ENCODE measurements around the gene ANKIB1. TPM values are rescaled to one million over a fixed set of nuclear protein-coding genes. Genes with fewer than 3 reads are reported as not detected.

Gene ANKIB1, protein sequence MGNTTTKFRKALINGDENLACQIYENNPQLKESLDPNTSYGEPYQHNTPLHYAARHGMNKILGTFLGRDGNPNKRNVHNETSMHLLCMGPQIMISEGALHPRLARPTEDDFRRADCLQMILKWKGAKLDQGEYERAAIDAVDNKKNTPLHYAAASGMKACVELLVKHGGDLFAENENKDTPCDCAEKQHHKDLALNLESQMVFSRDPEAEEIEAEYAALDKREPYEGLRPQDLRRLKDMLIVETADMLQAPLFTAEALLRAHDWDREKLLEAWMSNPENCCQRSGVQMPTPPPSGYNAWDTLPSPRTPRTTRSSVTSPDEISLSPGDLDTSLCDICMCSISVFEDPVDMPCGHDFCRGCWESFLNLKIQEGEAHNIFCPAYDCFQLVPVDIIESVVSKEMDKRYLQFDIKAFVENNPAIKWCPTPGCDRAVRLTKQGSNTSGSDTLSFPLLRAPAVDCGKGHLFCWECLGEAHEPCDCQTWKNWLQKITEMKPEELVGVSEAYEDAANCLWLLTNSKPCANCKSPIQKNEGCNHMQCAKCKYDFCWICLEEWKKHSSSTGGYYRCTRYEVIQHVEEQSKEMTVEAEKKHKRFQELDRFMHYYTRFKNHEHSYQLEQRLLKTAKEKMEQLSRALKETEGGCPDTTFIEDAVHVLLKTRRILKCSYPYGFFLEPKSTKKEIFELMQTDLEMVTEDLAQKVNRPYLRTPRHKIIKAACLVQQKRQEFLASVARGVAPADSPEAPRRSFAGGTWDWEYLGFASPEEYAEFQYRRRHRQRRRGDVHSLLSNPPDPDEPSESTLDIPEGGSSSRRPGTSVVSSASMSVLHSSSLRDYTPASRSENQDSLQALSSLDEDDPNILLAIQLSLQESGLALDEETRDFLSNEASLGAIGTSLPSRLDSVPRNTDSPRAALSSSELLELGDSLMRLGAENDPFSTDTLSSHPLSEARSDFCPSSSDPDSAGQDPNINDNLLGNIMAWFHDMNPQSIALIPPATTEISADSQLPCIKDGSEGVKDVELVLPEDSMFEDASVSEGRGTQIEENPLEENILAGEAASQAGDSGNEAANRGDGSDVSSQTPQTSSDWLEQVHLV
- total RNA-seq (2014; rRNA removed; shearing (Covaris generic)) = 36.7 and 43.1 TPM in 2 replicates
- polyA plus RNA-seq (2016; fragmentation: Nextera tagmentation; extraction: Ambion mirVana) = 12.6 and 12.9 TPM in 2 replicates

DNA sequence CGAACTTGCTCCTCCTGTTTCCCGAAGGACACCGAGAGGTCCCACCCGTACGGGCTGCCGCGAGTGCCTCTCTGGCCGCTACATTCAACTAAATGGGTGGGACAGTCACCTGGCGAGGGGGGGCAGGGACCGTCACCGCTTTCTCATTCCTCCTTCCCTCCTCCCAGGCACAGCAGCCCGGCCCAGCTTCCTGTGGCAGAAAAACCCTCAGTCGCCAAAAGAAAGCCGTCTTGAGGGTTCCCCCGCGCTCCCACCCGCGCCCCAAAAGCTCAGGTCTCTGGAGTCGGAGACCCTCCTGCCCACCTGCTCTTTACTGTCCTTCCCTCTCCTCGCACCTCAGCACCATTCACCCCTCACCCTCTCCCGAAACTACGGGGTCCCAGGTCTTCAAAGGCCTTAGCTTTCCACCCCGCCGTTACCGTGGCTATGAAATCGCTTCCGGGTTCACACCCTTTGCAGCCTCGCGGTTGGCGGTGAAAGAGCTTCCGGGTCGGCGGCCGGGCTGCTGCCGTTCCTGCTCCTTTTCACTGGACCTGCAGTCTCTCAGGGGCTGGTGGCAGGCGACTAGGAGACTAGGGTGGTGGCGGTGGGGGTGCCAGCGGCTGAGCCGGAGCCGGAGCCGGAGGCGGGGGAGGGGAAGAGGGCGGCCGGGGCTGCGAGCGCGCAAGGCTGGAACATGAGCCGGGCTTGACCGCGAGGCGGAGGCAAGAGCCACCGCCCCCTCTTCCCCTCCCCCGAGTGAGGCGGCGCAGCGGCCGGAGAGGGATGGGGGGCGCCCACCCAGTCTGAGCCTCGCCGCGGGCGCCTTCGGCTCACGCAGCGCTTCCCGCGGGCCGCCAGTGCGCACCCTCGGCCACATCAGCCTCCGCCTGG, at the start of gene ANKIB1, which contains the start of gene KRIT1:
ANKIB1 (plus strand) TSS at position 488 of the 873 bp plus-strand sequence. CDS start 49,005 bp downstream, outside the sequence.
KRIT1 (minus strand) TSS at position 428 of the 873 bp plus-strand sequence. CDS start 3,779 bp downstream, outside the sequence.
- Histone ChIP-seq H3K9ac (peak within 1 kb of the TSS; percentile 92), H3K9me2 (ENCODE audit: insufficient read depth) (no peaks in the 10 kb centered on the region), H3K79me2 (ENCODE audit: insufficient read depth) (peaks cover 97% of the 10 kb centered on the region), H3K27ac (peak within 1 kb of the TSS; percentile 81), H3K9me3 (ENCODE audit: low read depth) (no peaks in the 10 kb centered on the region), H3K36me3 (ENCODE audit: low read depth) (peaks cover 13% of the 10 kb centered on the region), H3K4me2 (ENCODE audit: unreplicated experiment) (peak within 1 kb of the TSS; percentile 95), H3K27me3 (replicated peaks; ENCODE audit: insufficient read depth) (no peaks in the 10 kb centered on the region), H3F3A (ENCODE audit: insufficient read depth) (peaks cover under 1% of the 10 kb centered on the region; the same call in 1 of the 2 replicates), H3K4me3 (peak within 1 kb of the TSS; percentile 91), H3K4me1 (ENCODE audit: insufficient read depth) (peaks cover 25% of the 10 kb centered on the region), H4K20me1 (ENCODE audit: insufficient read depth) (no peaks in the 10 kb centered on the region), H2AFZ (peak within 1 kb of the TSS; percentile 92)
- in situ Hi-C loops (cut with MboI) = no loop called here
- TF ChIP-seq EZH2phosphoT487 (IDR thresholded peaks at IDR 0.05; ENCODE audit: insufficient read depth, low read depth) (no peak), EZH2 (IDR thresholded peaks at IDR 0.05; ENCODE audit: insufficient read depth, poor library complexity, severe bottlenecking) (no peak)
- DNase-seq = peak; percentile 92
- 0 to 1% methylated on average over 32 to 51 of the region's 71 CpGs for WGBS, 2 experiments (ENCODE audit: low coverage in 1 of 2, low lambda C conversion rate in 2 of 2, missing lambda C conversion rate in 2 of 2)

DNA sequence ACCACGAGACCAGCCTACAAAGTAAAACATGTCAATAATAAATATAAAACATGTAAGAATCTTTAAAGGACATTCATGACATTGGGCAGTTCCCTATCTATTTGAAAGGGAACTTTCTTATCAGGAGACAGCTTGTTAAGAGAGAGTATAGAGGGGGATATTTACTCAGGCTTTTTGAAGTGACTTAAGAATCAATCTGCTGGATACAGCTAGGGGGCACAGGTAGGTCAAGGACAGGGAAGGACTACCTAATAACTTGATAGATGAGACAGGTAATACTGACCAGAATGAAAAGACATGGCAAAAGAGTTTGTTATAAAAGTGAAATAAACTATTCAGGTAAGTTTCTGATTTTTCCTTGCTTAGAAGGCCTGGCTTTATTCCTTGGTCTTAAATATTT, 45.0 kb upstream of the ANKIB1 start:
- Histone ChIP-seq H3K79me2 (ENCODE audit: insufficient read depth) (peaks cover 2% of the 10 kb centered on the region; the same call in 1 of the 2 replicates), H3K4me1 (ENCODE audit: insufficient read depth) (no peaks in the 10 kb centered on the region), H3K4me2 (ENCODE audit: unreplicated experiment) (no peak overlapping the region), H3K9ac (no peak overlapping the region), H3F3A (ENCODE audit: insufficient read depth) (no peaks in the 10 kb centered on the region), H2AFZ (no peak overlapping the region), H3K27me3 (replicated peaks; ENCODE audit: insufficient read depth) (no peaks in the 10 kb centered on the region), H4K20me1 (ENCODE audit: insufficient read depth) (no peaks in the 10 kb centered on the region), H3K9me3 (ENCODE audit: low read depth) (no peaks in the 10 kb centered on the region), H3K4me3 (no peak overlapping the region), H3K36me3 (ENCODE audit: low read depth) (peaks cover 52% of the 10 kb centered on the region), H3K27ac (no peak overlapping the region), H3K9me2 (ENCODE audit: insufficient read depth) (no peaks in the 10 kb centered on the region)
- DNase-seq = no peak
- in situ Hi-C loops (cut with MboI) = no loop called here
- TF ChIP-seq EZH2phosphoT487 (IDR thresholded peaks at IDR 0.05; ENCODE audit: insufficient read depth, low read depth) = no peak
- TF ChIP-seq EZH2 (IDR thresholded peaks at IDR 0.05; ENCODE audit: insufficient read depth, poor library complexity, severe bottlenecking) = no peak
- WGBS, 2 experiments (ENCODE audit: low coverage in 1 of 2, low lambda C conversion rate in 2 of 2, missing lambda C conversion rate in 2 of 2) = 100% methylated on average over 1 of the region's 1 CpG

DNA sequence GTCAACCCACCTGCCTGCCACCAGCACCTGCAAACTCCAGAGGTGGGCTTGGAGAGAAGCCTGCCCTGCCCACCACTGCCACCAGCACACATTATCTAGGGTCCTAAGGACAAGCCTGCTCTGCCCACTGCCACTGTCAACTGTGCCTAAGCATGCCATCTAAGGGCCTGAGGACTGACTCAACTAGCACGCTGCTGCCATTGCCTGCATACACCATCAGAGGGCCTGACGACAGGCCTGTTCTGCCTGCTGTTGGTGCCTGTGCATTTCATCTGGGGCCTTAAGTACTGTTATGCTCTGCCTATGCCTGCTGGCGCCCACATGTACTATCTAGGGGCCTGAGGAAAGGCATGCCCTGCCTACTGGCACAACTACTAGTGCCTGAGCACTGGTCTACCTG, 39.8 kb upstream of the ANKIB1 start:
- Histone ChIP-seq H3K27ac (no peak overlapping the region), H3K9ac (no peak overlapping the region), H3K36me3 (ENCODE audit: low read depth) (peaks cover 62% of the 10 kb centered on the region), H4K20me1 (ENCODE audit: insufficient read depth) (no peaks in the 10 kb centered on the region), H2AFZ (no peak overlapping the region), H3K27me3 (replicated peaks; ENCODE audit: insufficient read depth) (no peaks in the 10 kb centered on the region), H3K4me3 (no peak overlapping the region), H3K4me2 (ENCODE audit: unreplicated experiment) (no peak overlapping the region), H3K4me1 (ENCODE audit: insufficient read depth) (no peaks in the 10 kb centered on the region), H3K9me2 (ENCODE audit: insufficient read depth) (no peaks in the 10 kb centered on the region), H3K9me3 (ENCODE audit: low read depth) (peaks cover 4% of the 10 kb centered on the region), H3F3A (ENCODE audit: insufficient read depth) (peaks cover under 1% of the 10 kb centered on the region; the same call in 1 of the 2 replicates), H3K79me2 (ENCODE audit: insufficient read depth) (peaks cover 50% of the 10 kb centered on the region)
- TF ChIP-seq EZH2 (IDR thresholded peaks at IDR 0.05; ENCODE audit: insufficient read depth, poor library complexity, severe bottlenecking) = no peak
- no peak for TF ChIP-seq EZH2phosphoT487 (IDR thresholded peaks at IDR 0.05; ENCODE audit: insufficient read depth, low read depth)
- WGBS, 2 experiments (ENCODE audit: low coverage in 1 of 2, low lambda C conversion rate in 2 of 2, missing lambda C conversion rate in 2 of 2) = 95 to 100% methylated on average over 2 to 3 of the region's 3 CpGs
- in situ Hi-C loops (cut with MboI) = no loop called here
- DNase-seq = no peak
